ELF-1 (cell line): ENCODE results near the gene SPATA13.
"Not testable (repeated sequence)": the region's sequence is repeated elsewhere in the genome, so short reads cannot be mapped to it uniquely, and the experiment has no call there.

Experiments used
- DNase-seq: peaks from one replicate; pipeline ENCODE4 v3.0.0-alpha.2; 2016; ENCODE audit warnings: low read depth, low spot score

The SPATA13 gene

DNA sequence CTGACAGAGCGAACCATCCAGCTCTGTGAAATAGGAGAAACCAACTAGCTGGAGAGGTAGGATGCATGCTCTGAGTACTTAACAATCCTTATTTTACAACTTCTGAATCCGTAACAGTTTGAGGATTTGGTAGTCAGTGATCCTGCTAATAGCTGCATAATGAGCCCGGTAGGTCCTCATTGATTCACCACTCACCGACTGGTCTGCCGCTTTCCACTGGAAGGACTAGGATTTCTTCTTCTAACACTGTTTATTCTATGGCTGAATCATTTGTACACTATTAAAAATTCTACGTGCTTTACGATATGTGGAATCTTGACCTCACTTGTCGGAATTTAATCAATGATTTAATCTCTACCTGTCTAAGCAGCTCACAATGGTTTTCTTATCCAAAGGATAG is 33.9 kb downstream of the SPATA13 start:
- no peak for DNase-seq

DNA sequence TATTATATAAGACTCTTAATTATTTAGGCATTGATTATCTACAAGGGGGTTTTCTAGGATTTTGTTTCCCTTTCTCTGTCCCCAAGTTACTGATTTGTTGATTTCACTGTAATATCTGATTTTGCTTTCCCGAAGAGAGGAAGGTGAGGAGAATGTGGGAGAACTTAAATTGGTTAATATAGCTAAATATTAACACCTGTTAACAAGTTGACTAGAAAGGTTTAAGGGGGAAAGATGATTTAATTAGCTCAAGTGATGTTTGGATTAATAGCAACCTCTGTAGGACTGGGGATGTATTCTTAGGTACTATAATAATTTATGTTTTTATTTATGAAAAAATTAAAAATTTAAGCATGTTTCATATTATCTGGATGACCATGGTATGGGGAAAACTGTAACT is 35.1 kb downstream of the SPATA13 start:
- DNase-seq, result no peak

DNA sequence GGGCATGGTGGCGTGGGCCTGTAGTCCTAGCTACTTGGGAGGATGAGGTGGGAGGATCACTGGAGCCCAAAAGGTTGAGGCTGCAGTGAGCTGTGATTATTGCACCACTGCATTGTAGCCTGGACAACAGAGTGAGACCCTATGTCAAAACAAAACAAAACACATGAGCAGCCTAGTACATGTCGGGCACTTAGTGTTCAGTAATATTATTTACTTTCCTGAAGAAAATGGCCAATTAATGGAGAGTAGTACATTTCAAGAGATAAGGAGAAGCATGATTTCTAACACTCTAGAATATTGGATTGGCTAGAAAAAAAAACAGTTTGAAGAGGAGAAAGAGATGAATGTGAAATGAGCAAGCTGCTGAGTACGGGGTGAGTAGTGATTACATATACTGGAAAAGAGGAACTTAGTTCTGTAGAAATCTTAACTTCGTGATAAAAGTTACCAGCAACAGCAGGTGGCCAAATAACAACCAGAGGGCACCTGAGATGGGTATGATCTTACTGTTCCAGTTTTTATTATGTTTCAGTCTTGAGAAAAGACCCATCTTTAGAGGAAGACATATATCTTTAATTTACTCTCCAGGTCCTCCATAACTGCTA is 36.2 kb downstream of the SPATA13 start:
- DNase-seq, result no peak

DNA sequence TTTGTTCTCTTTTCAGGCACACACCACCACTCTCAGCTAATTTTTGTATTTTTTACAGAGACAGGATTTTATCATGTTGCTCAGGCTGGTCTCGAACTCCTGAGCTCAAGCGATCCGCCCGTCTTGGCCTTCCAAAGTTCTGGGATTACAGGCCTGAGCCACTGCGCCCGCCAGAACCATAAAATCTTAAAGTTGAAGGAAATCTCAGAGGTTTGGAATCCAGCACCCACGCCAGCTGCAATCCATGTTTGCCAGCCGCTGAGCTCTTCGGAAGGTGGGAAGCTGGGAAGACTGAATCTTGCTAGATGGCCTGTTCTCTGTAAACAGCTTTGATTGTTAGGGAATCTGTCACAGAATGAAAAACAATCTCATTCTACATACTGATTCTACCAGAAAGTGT is 38.5 kb downstream of the SPATA13 start:
- DNase-seq, result no peak

DNA sequence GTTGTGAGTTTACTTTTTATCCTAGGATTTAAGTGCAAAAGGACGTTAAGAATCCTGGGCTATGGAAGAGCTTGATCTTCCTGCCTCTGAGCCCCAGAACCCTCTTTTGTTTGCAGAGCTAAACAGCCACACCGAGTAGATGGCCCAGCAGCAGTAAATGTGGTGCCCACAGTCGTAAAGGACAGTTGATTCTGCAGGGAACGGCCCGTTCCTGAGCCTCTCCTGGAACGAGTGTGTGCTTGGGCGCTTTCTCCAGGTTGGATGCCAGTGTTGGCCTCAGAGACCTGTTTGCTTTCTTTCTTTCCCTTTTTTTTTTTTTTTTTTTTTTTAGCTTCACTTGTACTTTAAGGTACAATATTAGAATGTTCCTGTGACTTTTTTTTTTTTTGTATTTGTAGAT is 41.7 kb downstream of the SPATA13 start:
- DNase-seq, result no peak

DNA sequence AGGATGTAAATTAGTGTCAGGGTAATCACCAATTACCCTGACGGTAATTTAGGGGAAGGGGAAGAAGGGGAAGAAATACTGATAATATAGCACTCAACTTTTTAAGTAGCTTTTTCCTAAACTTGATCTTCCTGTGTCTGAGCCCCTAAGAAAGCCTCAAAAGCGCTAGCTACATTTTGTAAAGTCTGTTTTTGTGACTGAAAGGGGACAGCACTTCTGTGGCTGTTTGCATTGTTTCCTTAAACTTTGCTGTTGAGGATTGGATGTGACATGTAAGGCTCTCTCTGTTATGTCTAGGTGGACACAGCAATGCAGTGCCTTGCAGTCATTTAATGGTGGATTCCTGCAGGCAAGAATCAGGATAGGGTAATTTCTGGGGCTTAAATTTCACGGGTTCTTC is 42.8 kb downstream of the SPATA13 start:
- no peak for DNase-seq

DNA sequence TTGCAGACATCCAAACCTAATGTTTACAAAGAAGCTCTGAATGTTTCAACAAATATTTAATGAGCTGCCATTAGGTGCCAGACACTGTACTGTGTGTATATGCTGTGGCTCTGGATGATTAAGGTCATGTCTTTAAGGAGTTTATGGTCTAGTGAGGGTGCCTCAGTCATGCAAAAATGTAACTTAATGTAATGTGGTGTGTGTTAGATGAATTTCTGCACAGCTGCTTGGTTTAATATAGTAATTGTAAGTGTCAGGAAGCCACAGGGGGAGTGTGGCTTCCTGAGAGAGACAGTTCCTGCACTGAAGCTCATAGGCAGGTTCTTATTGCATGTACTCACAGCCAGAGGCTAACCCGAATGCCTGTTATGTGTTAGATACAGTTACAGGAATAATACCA is 43.3 kb downstream of the SPATA13 start:
- DNase-seq, result no peak

DNA sequence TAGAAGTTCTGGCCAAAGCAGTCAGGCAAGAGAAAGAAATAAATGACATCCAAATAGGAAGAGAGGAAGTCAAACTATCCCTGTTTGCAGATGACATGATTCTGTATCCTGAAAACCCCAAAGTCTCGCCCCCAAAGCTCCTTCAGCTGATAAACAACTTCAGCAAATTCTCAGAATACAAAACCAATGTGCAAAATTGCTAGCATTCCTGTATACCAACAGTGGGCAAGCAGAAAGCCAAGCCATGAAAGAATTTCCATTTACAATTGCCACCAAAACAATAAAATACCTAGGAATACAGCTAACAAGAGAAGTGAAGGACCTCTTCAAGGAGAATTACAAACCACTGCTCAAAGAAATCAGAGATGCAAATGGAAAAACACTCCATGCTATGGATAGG is 44.6 kb downstream of the SPATA13 start:
- DNase-seq, result not testable (repeated sequence)

DNA sequence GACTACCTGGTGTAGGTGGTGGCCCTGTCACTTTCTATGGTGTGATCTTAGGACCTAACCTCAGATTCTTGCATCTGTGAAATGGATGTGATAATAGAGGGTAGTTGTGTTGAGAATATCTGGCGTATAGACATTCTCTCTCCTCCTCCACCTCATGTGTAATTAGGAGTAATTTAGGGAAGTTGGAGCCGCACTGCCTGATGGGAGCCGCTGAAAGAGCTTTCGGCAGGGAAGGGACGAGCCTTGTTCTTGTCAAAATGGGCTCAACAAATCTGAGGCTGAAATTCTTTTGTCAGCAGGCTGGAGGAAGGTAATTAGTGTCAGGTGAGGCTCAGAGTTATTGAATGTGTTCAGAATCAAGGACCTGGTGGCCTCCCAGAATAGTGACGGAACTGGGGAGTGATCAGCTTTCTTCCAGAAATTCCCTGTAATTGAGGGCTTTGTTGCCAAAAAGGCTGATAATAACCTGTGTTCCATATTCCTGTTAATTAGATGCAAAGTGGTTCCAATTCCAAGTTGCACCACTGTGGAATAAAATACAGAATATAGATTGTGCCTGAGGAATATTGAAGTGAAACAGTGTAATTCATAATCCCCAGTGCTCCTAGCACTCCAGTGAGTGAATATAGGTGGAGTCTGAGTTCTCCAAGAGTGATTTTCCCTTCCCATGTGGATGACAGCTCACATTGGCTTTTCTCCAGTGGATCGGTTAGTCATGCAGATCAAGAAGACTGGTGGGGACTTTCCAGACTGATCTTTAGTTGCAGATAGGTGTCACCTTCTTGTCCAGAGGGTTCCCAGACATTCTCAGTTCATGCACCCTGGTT is 47.5 kb downstream of the SPATA13 start:
- DNase-seq, result no peak

DNA sequence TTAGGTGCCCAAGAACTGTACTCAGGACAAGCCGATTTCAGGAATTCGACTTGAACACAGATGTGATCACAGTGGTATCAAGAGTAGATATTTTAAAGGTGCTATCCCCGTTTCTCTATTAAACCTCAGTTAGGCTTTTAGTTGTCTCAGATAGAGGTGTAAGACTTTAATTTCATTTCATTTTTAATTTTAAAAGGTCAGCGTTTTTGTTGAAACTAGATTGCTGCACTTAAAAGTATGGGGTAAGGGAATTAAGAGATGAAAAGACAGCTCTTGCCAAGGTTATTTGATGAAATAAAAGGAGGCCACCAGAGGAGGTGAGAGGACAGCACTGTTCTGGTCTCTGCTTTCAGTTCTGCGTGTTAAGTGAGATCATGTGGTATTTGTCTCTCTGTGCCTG is 48.6 kb downstream of the SPATA13 start:
- no peak for DNase-seq

DNA sequence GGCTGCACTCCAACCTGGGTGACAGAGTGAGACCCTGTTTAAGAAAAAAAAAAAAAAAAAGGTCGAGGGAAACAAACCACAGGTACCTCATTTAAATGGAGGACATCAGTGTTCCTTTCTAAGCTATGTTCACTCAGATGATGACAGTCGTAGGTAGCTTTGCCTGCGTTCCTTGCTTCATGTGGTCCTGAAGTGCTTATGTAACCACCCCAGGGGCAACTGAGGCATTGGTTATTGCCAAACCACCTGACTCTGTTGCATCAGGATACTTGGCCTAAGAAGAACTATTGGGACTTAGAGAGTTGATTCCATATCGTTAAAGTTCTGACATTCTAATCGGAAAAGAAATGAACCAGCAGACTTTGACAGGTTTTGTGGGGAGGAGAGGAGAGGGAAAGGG is 51.7 kb downstream of the SPATA13 start:
- DNase-seq, result no peak

DNA sequence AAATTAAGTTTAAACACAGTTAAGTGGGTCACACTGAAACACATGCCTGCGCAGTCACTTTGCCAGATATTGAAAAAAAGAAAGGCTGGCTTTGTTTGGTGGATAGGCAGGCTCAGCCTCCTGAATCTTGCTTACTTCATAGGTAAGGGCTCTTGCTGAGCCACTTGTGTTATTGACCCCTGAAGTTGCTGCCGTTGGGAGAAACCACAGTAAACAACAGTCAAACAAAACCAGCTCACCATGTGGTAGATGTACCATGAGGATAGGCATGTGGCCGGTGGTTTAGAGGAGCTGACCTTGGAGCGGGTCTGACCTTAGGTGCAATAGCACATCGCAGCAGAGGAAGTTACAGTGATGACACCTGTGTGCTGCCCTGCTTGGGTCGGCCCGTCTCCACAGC is 52.2 kb downstream of the SPATA13 start:
- no peak for DNase-seq

DNA sequence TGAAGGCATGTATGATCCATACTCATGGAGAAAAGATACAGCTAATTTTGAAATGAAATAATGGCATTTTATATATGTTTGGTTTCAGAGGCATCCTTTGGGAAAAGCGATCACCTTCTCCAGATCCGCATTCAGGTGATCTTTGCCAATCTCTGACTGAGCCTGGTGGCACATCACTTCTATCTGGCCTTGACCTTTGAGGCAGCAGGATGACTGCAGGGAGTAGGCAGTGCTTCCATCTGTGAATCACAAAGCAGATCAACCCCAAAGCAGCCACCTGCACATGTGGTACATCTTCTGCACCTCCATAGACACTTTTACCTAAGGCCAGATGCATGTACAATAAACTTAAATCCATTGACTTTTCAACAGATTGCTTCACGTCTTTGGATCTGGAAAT is 53.4 kb downstream of the SPATA13 start:
- DNase-seq, result no peak

DNA sequence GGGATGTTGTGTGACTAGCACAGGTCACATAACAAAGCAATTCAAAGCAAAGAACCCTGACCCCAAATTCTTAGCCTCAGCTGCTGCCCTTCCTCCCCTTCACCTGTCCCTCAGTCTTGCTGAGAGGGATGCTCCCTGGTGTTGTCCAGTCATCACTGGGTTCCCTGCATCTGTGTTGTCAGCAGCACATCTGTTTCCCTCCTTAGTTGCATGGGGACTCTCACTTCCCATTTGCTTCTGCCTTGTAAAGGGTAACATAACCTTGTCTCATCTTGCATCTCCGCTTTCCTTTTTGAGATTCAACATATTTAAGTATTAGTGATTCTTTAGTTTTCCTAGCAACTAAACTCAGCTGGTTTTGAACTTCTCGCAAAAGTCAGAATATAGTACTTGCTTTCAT is 54.0 kb downstream of the SPATA13 start:
- DNase-seq, result no peak

DNA sequence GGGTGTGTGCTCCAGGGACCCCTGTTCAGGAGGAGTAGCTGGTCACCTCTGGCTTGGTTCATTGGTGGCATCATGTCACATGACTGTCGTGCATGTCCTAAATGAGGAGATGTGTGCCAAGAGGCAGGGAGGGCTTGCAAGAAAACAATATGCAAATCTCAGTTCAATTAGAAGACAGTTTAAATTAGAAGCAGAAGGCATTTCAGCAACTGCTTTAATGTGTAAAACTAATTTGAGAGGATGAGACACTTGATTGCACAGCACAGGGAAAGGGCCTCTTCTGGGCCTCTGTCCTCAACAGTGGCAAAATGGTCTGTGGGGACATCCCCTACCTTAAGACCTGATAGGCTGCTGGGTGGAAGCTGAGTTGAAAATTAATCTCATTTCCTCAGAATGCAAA is 54.6 kb downstream of the SPATA13 start:
- no peak for DNase-seq

DNA sequence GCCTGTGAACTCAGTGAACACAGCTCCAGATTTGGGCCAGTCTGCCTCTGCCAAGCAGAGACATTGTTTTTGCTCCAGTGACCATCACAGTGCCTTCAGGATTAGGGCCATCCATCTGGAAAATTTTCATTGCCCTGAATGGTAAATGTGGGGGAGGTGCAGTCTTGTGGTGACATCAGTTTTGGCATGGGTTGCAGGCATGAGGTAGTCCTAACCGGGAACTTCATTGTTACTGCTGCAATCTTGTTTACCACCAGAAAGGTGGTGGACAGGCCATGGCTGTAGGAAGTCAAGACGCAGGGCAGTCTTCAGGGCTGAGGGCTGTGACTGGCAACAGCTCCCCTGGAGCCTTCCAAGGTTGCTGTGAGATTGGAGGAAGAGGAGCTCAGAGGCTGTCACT is 55.2 kb downstream of the SPATA13 start:
- no peak for DNase-seq

DNA sequence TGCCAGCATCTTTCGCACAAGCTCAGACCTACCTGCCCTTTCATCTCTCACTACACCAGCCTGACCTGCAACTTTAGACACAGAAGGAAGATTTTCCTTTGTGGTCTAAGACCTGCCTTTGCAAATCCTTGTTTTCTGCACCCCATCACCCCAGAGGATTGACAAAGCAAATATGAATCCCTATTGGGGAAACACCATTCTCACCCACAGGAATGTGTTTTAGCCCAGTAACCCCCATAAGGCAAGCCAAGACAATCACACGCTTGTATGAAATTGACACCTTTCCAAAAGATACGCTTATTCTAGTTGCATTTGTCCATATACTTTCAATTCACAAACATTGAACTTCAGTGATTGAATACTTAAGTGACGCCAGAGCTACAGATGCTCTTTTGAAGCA is 55.7 kb downstream of the SPATA13 start:
- no peak for DNase-seq

DNA sequence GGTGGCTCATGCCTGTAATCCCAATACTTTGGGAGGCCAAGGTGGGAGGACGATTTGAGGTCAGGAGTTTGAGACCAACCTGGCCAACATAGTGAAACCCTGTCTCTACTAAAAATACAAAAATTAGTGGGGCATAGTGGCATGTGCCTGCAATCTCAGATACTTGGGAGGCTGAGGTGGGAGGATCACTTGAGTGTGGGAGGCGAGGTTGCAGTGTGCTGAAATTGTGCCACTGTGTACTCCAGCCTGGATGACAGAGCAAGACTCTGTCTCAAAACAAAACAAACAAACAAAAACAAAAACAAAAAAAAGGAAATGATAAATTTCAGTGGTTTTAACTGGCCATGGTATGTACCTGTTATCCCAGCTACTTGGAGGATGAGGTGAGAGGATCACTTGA is 56.3 kb downstream of the SPATA13 start:
- DNase-seq, result not testable (repeated sequence)

DNA sequence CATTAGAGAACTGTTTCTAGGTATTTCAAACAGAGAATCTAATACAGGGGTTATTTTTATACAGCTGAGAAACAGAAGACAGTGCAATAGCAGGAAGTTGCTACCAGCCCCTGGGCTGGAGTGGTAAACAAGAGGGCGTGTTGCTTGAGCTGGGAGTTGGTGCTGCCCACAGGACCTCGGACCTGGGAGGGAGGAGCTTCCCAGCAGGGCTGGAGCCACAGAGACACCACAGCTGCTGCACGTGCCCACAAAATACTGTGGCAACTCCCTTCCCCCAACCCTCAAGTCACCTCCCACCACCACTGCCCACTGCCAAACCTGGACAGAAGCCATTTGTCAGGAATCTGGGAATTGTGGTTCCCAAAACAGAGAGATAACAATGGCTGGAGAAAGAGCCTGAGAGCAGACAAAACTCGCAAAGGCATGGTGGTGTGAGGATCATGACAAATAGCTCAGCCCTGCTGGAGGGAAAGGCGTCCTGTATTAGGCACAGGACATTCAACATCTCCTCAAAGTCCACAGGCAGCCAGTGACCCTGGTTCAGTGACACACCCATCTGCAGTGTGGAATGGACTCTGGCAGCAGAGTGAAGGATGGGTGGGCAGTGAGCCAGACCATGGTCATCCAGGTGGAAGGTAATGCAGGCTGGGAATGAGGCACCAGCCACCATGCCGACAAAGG is 57.2 kb downstream of the SPATA13 start:
- DNase-seq, result peak; percentile 50

DNA sequence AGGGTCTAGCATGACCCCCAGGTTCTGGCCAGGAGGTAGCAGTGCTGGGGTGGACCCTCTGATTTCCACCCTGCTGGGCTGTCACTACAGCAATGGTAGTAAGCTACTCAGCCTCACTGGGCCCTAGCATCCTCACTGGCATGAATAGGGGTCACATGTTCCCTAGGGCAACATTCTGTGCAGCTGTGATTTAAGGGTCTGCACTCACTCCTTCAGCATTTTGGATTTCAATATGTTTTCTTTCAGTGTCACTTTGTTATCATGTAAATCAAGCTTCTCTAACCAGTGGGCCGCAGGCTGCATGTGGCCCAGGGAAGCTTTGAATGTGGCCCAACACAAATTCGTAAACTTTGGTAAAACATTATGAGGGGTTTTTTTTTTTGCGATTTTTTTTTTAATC is 57.8 kb downstream of the SPATA13 start:
- no peak for DNase-seq

DNA sequence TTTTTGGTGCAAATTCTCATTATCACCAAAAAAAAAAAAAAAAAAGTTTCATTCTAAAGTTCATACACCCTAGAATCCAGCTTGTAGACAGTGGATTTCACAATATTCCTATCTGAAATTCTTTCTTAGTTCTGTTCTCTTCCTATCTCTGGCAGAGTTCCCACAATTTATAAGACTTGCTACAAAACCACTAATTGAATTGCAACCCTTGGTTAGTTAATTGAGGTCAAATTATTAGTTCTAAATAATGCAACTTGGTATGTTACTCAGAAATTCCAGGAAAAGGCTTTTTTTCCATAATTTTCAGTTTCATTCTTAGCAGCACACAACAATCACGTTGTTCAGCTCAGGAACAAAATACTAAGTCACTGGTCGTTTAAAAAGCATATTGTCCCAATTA is 58.5 kb downstream of the SPATA13 start:
- DNase-seq, result no peak

DNA sequence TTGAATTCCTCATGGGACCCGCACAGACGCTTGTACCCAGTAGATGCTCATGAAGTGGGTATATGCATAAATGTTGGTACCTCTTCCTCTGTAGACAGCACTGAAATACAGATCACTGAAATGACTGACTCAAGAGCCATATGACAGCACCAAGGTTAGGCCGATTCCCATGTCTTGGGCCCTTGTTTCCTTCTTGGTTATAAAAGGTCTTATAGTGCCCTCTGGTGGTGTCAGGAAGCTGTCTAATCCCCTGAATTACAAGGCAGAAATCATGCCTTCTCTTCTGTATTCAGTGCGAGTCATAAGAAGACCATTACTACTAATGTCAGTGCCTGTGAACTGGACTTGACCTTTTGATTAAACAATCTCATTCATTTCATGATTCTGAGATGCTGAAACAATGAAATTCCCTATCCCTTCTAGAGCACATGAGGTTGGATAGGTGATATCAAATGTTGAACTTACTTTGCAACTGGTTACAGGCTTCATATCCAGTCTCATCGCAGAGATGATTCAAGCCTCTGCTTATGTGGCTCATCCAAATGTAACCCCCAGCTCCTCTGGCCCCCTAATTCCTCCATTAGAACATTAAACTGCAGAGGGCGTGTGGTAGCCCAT is 59.7 kb downstream of the SPATA13 start:
- peak; percentile 61 for DNase-seq

DNA sequence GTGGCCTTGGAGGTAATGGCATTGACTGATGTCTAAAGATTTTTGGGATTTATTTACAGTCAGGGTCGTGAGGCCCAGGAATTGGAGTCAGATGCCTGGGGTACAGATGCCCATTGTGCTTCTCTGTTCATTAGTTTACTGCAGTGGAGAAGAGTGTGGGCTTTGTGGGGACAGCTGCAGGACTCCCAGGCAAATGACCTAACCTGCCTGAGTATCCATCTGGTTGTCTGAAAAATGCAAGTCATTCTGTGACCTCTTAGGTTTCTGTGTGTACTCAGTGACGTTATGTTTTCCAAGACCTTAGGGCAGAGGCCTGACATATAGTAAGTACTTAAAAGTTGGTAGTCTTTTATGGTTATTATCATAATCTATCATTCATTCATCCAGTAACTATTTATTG is 60.5 kb downstream of the SPATA13 start:
- no peak for DNase-seq
